SK-N-SH (cell line): ENCODE data around the gene PACC1. TPM values are rescaled to one million over a fixed set of nuclear protein-coding genes. Genes with fewer than 3 reads are reported as not detected.

ENCODE experiments used
- CTCF ChIA-PET: fragments of 300-600, 350-600 bp; formaldehyde crosslinking; extraction: SDS; loops from one replicate; lab custom pipeline; 2021; lab: Yijun Ruan, JAX
- POLR2A ChIA-PET: fragments of 350-600 bp; sonication (Branson Sonifier 250); formaldehyde crosslinking; extraction: SDS; loops from one replicate; lab custom pipeline; 2020; ENCODE audit warnings: antibody characterized with exemption, inconsistent platforms; lab: Yijun Ruan, JAX
- DNase-seq: peaks from one replicate; pipeline ENCODE4 v3.0.0; 2012
- H2AFZ ChIP-seq: fragments of 200-600 bp; sonication (generic); 2 replicates; pipeline ENCODE4 v1.8.1; 2016; ENCODE audit warnings: antibody characterized with exemption, mild to moderate bottlenecking, low read depth
- H3F3A ChIP-seq: fragments of 200-600 bp; sonication (generic); replicated peaks from 2 replicates; pipeline ENCODE3; 2016; ENCODE audit warnings: antibody characterized with exemption, mild to moderate bottlenecking; ENCODE audit not compliant: insufficient read depth
- H3K27ac ChIP-seq, 2 experiments: fragments of 200-500 bp in 1 of 2; fragments of 200-600 bp in 1 of 2; sonication (Bioruptor generic) in 1 of 2; sonication (generic), shearing (Covaris generic) in 1 of 2; 2 replicates each; pipeline versions ENCODE4 v1.5.1 to v1.6.1; 2014 to 2016; ENCODE audit warnings: low read depth in 2 of 2, inconsistent platforms in 1 of 2, low read length in 1 of 2, mild to moderate bottlenecking in 1 of 2, mixed read lengths in 1 of 2
- H3K27me3 ChIP-seq: fragments of 200-600 bp; sonication (generic), shearing (Covaris generic); 2 replicates; pipeline ENCODE4 v1.6.1; 2016; ENCODE audit warnings: mixed run types; ENCODE audit not compliant: insufficient read depth
- H3K36me3 ChIP-seq, 2 experiments: fragments of 200-500 bp in 1 of 2; fragments of 200-600 bp in 1 of 2; sonication (Bioruptor generic) in 1 of 2; sonication (generic) in 1 of 2; replicated peaks in 1 of 2; 2 replicates each; pipeline versions ENCODE3 to v1.5.1; 2014 to 2016; ENCODE audit warnings: low read length in 1 of 2, mild to moderate bottlenecking in 1 of 2; ENCODE audit not compliant: insufficient read depth in 2 of 2, control insufficient read depth in 1 of 2
- H3K4me1 ChIP-seq, 2 experiments: fragments of 200-500 bp in 1 of 2; fragments of 200-600 bp in 1 of 2; sonication (Bioruptor generic) in 1 of 2; sonication (generic), shearing (Covaris generic) in 1 of 2; 2 replicates each; pipeline versions ENCODE4 v1.5.1 to v1.6.1; 2014 to 2016; ENCODE audit warnings: low read depth in 1 of 2, low read length in 1 of 2, mixed run types in 1 of 2; ENCODE audit not compliant: insufficient read depth in 2 of 2, control insufficient read depth in 1 of 2
- H3K4me2 ChIP-seq: fragments of 200-600 bp; sonication (generic), shearing (Covaris generic); 2 replicates; pipeline ENCODE4 v1.6.1; 2017; ENCODE audit warnings: mixed run types
- H3K4me3 ChIP-seq, 2 experiments: fragments of 200-500 bp in 1 of 2; fragments of 200-600 bp in 1 of 2; sonication (Bioruptor generic) in 1 of 2; sonication (generic), shearing (Covaris generic) in 1 of 2; 2 replicates each; pipeline versions ENCODE4 v1.5.1 to v1.8.1; 2014 to 2016; ENCODE audit warnings: low read depth in 2 of 2, inconsistent platforms in 1 of 2, low read length in 1 of 2, mild to moderate bottlenecking in 1 of 2, mixed read lengths in 1 of 2, moderate library complexity in 1 of 2
- H3K79me2 ChIP-seq: fragments of 200-600 bp; sonication (generic); 2 replicates; pipeline ENCODE4 v1.8.1; 2017; ENCODE audit warnings: mild to moderate bottlenecking; ENCODE audit not compliant: insufficient read depth
- H3K9ac ChIP-seq: fragments of 200-600 bp; sonication (generic); 2 replicates; pipeline ENCODE4 v1.6.1; 2017; ENCODE audit warnings: mixed run types
- H3K9me2 ChIP-seq: fragments of 200-600 bp; sonication (generic); 2 replicates; pipeline ENCODE4 v1.6.1; 2017; ENCODE audit warnings: mixed run types
- H3K9me3 ChIP-seq: fragments of 200-600 bp; sonication (generic); 2 replicates; pipeline ENCODE4 v1.6.1; 2017; ENCODE audit warnings: mixed run types, mild to moderate bottlenecking, moderate library complexity
- H4K20me1 ChIP-seq: fragments of 200-600 bp; sonication (generic); 2 replicates; pipeline ENCODE4 v1.6.1; 2017; ENCODE audit warnings: mild to moderate bottlenecking, mixed run types; ENCODE audit not compliant: insufficient read depth
- CHD2 ChIP-seq: fragments of 150-350 bp; IDR thresholded peaks from 2 replicates; pipeline ENCODE4 v1.6.1; 2018; ENCODE audit warnings: low read length; ENCODE audit not compliant: partially characterized antibody
- FOXJ3 ChIP-seq: sonication (generic); formaldehyde crosslinking; IDR thresholded peaks from 2 replicates; pipeline ENCODE4 v1.5.1; 2020; ENCODE audit warnings: mild to moderate bottlenecking, missing genetic modification reagents
- JUND ChIP-seq: IDR thresholded peaks from 2 replicates; pipeline ENCODE4 v1.4.0; 2012
- MXI1 ChIP-seq: IDR thresholded peaks from 2 replicates; pipeline ENCODE4 v1.6.1; 2012; ENCODE audit warnings: mild to moderate bottlenecking, low read depth, low read length, improper control_type of control experiment
- NRF1 ChIP-seq: IDR thresholded peaks from 2 replicates; pipeline ENCODE4 v1.6.1; 2012; ENCODE audit warnings: low read depth, mild to moderate bottlenecking, low read length
- RAD21 ChIP-seq: IDR thresholded peaks from 2 replicates; pipeline ENCODE4 v1.6.1; 2012; ENCODE audit warnings: mild to moderate bottlenecking, low read length
- RCOR1 ChIP-seq: fragments of 150-350 bp; IDR thresholded peaks from 2 replicates; pipeline ENCODE4 v1.6.1; 2017; ENCODE audit warnings: antibody characterized with exemption, low read length
- RXRA ChIP-seq: IDR thresholded peaks from 2 replicates; pipeline ENCODE4 v1.4.0; 2012; ENCODE audit warnings: low read depth, mild to moderate bottlenecking, borderline replicate concordance
- SIN3A ChIP-seq: IDR thresholded peaks from 2 replicates; pipeline ENCODE4 v1.6.1; 2012; ENCODE audit warnings: low read depth, mild to moderate bottlenecking, low read length, moderate library complexity, borderline replicate concordance
- SMC3 ChIP-seq: IDR thresholded peaks from 2 replicates; pipeline ENCODE4 v1.6.1; 2012; ENCODE audit warnings: low read depth, low read length, improper control_type of control experiment
- TCF12 ChIP-seq: IDR thresholded peaks from 2 replicates; pipeline ENCODE4 v1.4.0; 2012
- YY1 ChIP-seq: IDR thresholded peaks from 2 replicates; pipeline ENCODE4 v1.4.0; 2012; ENCODE audit warnings: low read depth, mild to moderate bottlenecking
- WGBS: methylation state at CpG from one replicate; pipeline ENCODE4 v1.1.6; 2017; ENCODE audit warnings: low lambda C conversion rate; 5-methylcytosine and 5-hydroxymethylcytosine counted together
- polyA plus RNA-seq, 3 experiments: library from polyadenylated mRNA; depleted of rRNA; stranded (reverse); fragments of >200 nt; gene quantifications; 2 replicates each; pipeline ENCODE4 v1.2.3, GENCODE V29; 2012
- TF ChIP-seq, protein P1 (sequence below): IDR thresholded peaks from 2 replicates; pipeline ENCODE4; 2012
- TF ChIP-seq, protein P2 (sequence below): fragments of 150-350 bp; IDR thresholded peaks from 2 replicates; pipeline ENCODE4 v1.6.1; 2017; ENCODE audit warnings: antibody characterized with exemption, low read length, low read depth, borderline replicate concordance
- TF ChIP-seq, protein P3 (sequence below): IDR thresholded peaks from 2 replicates; pipeline ENCODE4 v1.4.0; 2012; ENCODE audit warnings: low read depth, borderline replicate concordance
- TF ChIP-seq, protein P4 (sequence below): IDR thresholded peaks from 2 replicates; pipeline ENCODE4 v1.4.0; 2012; ENCODE audit warnings: low read depth
- TF ChIP-seq, protein P5 (sequence below): fragments of 150-350 bp; IDR thresholded peaks from 2 replicates; pipeline ENCODE4 v1.6.1; 2016; ENCODE audit warnings: mild to moderate bottlenecking, low read depth, low read length
- TF ChIP-seq, protein P6 (sequence below): fragments of 200-600 bp; sonication (generic); IDR thresholded peaks from 2 replicates; pipeline ENCODE4 v1.6.1; 2017; ENCODE audit warnings: antibody characterized with exemption, mild to moderate bottlenecking, moderate library complexity

The PACC1 gene
- polyA plus RNA-seq, 1 of the 3 experiments (the other 2 are of a cell fraction) = 23.1 TPM

DNA sequence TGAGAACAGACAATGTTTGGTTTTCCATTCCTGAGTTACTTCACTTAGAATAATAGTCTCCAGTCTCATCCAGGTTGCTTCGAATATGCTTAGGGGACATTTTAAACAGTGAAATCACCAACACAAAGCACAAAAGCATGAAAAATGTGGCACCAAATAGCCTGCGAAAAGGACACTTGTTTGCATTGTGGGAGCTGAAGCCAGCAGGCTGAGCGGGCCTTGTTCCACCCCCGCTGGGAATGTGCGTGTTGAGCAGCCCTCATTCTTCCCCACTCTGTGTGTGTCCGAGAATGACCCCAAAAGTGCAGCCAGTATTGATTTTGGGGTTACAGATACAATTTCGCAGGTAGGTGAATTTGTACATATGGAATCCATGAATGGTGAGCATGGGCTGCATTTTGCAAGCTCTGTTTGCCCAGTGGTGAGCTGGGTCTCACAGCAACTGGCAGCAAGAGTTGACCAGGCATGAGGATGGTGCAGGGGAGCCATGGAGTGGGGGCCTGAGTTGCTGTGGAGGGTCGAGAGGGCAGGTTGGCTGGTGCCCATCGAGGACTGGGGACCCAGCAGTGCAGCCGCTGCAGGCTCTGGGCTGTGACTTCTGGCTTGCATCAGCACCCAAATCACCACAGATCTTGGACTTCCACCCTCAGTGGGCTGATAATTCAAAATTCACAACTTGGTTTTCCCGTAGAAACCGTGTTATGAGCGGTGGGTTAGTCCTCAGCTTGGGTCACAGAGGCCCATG is 47.4 kb upstream of the PACC1 start:
- H3K79me2 ChIP-seq = no peaks in the 10 kb centered on the region
- no peak overlapping the region for H2AFZ ChIP-seq
- no peaks in the 10 kb centered on the region for H3K9me2 ChIP-seq
- POLR2A ChIA-PET = no interaction called here
- no peaks in the 10 kb centered on the region for H3K36me3 ChIP-seq
- no peak for TF ChIP-seq CHD2
- TF ChIP-seq, all 33 proteins: peak for 0
- no peak overlapping the region for H3K4me3 ChIP-seq
- DNase-seq = no peak
- H3F3A ChIP-seq = no peaks in the 10 kb centered on the region
- 67% methylated on average over 10 of the region's 13 CpGs for WGBS
- no peaks in the 10 kb centered on the region for H3K4me1 ChIP-seq
- no peak overlapping the region for H3K4me2 ChIP-seq
- no peak overlapping the region for H3K9ac ChIP-seq
- no peaks in the 10 kb centered on the region for H3K9me3 ChIP-seq
- H3K27ac ChIP-seq = no peak overlapping the region
- no peaks in the 10 kb centered on the region for H3K27me3 ChIP-seq
- no peaks in the 10 kb centered on the region for H4K20me1 ChIP-seq
- CTCF ChIA-PET = interaction anchor here (1.0 to 4.4 kb wide), 3 partner anchors 10 to 400 kb away, joined by 3 to 24 read pairs (median 5); no protein-coding TSS in a partner anchor

DNA sequence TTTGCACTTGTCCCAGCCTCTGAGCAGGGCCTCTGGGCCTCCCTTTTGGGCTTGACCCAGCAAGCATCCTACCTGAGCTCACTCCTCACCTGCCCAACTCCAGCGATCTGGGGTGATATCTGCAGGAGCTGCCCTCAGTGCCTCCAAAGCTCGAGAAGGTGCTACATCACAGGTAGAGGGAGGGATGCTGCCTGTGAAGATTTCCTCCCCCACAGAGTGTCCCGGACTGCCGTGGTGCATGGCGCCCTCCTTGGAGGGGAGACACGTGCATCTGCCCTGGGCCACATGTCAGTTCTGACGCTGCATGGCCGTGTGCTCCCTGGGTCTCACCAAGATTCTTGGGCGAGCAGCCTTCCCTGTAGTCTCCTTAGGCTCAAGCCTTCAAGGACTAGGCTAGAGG is 45.7 kb upstream of the PACC1 start:
- Histone ChIP-seq H3K4me3 (no peak overlapping the region), H3K36me3 (no peaks in the 10 kb centered on the region), H3K9ac (no peak overlapping the region), H3F3A (no peaks in the 10 kb centered on the region), H3K79me2 (no peaks in the 10 kb centered on the region), H3K9me2 (no peaks in the 10 kb centered on the region), H3K4me1 (peaks cover 0 to 5% of the 10 kb centered on the region in 2 experiments; a peak in 1 of 4 replicates), H4K20me1 (no peaks in the 10 kb centered on the region), H3K27me3 (no peaks in the 10 kb centered on the region), H3K9me3 (no peaks in the 10 kb centered on the region), H3K4me2 (no peak overlapping the region), H3K27ac (no peak overlapping the region), H2AFZ (no peak overlapping the region)
- no peak for DNase-seq
- CTCF ChIA-PET = interaction anchor here (0.8 kb wide), 1 partner anchor 390 kb away, joined by 4 read pairs; no protein-coding TSS in a partner anchor
- WGBS = 64% methylated on average over 4 of the region's 9 CpGs
- TF ChIP-seq JUND = no peak
- TF ChIP-seq, protein P1, sequence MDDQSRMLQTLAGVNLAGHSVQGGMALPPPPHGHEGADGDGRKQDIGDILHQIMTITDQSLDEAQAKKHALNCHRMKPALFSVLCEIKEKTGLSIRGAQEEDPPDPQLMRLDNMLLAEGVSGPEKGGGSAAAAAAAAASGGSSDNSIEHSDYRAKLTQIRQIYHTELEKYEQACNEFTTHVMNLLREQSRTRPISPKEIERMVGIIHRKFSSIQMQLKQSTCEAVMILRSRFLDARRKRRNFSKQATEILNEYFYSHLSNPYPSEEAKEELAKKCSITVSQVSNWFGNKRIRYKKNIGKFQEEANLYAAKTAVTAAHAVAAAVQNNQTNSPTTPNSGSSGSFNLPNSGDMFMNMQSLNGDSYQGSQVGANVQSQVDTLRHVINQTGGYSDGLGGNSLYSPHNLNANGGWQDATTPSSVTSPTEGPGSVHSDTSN = no peak
- TF ChIP-seq MXI1 = no peak
- TF ChIP-seq RXRA = no peak
- TF ChIP-seq, protein P2, sequence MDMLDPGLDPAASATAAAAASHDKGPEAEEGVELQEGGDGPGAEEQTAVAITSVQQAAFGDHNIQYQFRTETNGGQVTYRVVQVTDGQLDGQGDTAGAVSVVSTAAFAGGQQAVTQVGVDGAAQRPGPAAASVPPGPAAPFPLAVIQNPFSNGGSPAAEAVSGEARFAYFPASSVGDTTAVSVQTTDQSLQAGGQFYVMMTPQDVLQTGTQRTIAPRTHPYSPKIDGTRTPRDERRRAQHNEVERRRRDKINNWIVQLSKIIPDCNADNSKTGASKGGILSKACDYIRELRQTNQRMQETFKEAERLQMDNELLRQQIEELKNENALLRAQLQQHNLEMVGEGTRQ = no peak
- no peak for TF ChIP-seq NRF1
- TF ChIP-seq TCF12 = no peak
- TF ChIP-seq FOXJ3 (CRISPR knock-in tag) = no peak
- no peak for TF ChIP-seq RAD21
- TF ChIP-seq, protein P3, sequence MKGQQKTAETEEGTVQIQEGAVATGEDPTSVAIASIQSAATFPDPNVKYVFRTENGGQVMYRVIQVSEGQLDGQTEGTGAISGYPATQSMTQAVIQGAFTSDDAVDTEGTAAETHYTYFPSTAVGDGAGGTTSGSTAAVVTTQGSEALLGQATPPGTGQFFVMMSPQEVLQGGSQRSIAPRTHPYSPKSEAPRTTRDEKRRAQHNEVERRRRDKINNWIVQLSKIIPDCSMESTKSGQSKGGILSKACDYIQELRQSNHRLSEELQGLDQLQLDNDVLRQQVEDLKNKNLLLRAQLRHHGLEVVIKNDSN = no peak
- no peak for TF ChIP-seq YY1
- TF ChIP-seq SMC3 = no peak
- TF ChIP-seq, protein P4, sequence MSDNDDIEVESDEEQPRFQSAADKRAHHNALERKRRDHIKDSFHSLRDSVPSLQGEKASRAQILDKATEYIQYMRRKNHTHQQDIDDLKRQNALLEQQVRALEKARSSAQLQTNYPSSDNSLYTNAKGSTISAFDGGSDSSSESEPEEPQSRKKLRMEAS = no peak
- TF ChIP-seq, protein P5, sequence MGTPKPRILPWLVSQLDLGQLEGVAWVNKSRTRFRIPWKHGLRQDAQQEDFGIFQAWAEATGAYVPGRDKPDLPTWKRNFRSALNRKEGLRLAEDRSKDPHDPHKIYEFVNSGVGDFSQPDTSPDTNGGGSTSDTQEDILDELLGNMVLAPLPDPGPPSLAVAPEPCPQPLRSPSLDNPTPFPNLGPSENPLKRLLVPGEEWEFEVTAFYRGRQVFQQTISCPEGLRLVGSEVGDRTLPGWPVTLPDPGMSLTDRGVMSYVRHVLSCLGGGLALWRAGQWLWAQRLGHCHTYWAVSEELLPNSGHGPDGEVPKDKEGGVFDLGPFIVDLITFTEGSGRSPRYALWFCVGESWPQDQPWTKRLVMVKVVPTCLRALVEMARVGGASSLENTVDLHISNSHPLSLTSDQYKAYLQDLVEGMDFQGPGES = no peak
- TF ChIP-seq RCOR1 = no peak
- no peak for TF ChIP-seq SIN3A
- TF ChIP-seq, protein P6, sequence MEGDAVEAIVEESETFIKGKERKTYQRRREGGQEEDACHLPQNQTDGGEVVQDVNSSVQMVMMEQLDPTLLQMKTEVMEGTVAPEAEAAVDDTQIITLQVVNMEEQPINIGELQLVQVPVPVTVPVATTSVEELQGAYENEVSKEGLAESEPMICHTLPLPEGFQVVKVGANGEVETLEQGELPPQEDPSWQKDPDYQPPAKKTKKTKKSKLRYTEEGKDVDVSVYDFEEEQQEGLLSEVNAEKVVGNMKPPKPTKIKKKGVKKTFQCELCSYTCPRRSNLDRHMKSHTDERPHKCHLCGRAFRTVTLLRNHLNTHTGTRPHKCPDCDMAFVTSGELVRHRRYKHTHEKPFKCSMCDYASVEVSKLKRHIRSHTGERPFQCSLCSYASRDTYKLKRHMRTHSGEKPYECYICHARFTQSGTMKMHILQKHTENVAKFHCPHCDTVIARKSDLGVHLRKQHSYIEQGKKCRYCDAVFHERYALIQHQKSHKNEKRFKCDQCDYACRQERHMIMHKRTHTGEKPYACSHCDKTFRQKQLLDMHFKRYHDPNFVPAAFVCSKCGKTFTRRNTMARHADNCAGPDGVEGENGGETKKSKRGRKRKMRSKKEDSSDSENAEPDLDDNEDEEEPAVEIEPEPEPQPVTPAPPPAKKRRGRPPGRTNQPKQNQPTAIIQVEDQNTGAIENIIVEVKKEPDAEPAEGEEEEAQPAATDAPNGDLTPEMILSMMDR = no peak
- POLR2A ChIA-PET = no interaction called here
